HEK293 (cell line): ENCODE measurements around the gene CAPZB.
A peak's percentile ranks its signal among the peaks of the same experiment; 100 is the strongest.

Experiments used
- CTCF ChIA-PET: fragments of 350-600 bp; formaldehyde crosslinking; extraction: SDS; loops from one replicate; lab custom pipeline; 2021; ENCODE audit warnings: antibody characterized with exemption; lab: Yijun Ruan, JAX
- POLR2A ChIA-PET: fragments of 300-600 bp; formaldehyde crosslinking; extraction: SDS; loops from one replicate; lab custom pipeline; 2020; ENCODE audit warnings: antibody characterized with exemption, inconsistent platforms; lab: Yijun Ruan, JAX
- H3K27ac ChIP-seq: fragments of 200-500 bp; sonication (Bioruptor generic); 2 replicates; pipeline ENCODE4 v1.5.1; 2014; ENCODE audit warnings: low read depth, low read length, control low read depth, inconsistent platforms; ENCODE audit errors: extremely low read depth
- H3K36me3 ChIP-seq, 2 experiments: fragments of 200-500 bp in 1 of 2; sonication (Bioruptor generic) in 1 of 2; 1 replicate in 1 of 2; 2 replicates in 1 of 2; pipeline ENCODE4 v1.5.1; 2014 to 2017; ENCODE audit warnings: inconsistent platforms in 2 of 2, low read length in 2 of 2; ENCODE audit not compliant: control insufficient read depth in 2 of 2, insufficient read depth in 1 of 2
- H3K4me1 ChIP-seq: fragments of 200-500 bp; sonication (Bioruptor generic); 2 replicates; pipeline ENCODE4 v1.5.1; 2014; ENCODE audit warnings: mild to moderate bottlenecking, low read length, inconsistent platforms; ENCODE audit not compliant: control insufficient read depth, insufficient read depth
- H3K4me3 ChIP-seq: 2 replicates; pipeline ENCODE4 v1.5.1; 2011; ENCODE audit warnings: low read depth, mild to moderate bottlenecking, control low read depth, low read length, moderate library complexity
- H3K9me3 ChIP-seq: fragments of 200-500 bp; sonication (Bioruptor generic); 2 replicates; pipeline ENCODE4 v1.5.1; 2014; ENCODE audit warnings: low read depth, low read length, inconsistent platforms; ENCODE audit not compliant: control insufficient read depth, insufficient read depth
- BCL11A ChIP-seq: fragments of 450-650 bp; formaldehyde crosslinking; IDR thresholded peaks from 2 replicates; pipeline ENCODE4 v1.5.1; 2016; ENCODE audit warnings: low read depth, missing biosample characterization, missing genetic modification characterization
- GLIS1 ChIP-seq: fragments of 450-650 bp; formaldehyde crosslinking; IDR thresholded peaks from 2 replicates; pipeline ENCODE4 v1.5.1; 2016; ENCODE audit warnings: missing biosample characterization, missing genetic modification characterization
- IKZF3 ChIP-seq: fragments of 450-650 bp; IDR thresholded peaks from 2 replicates; pipeline ENCODE4 v1.5.0; 2018; ENCODE audit warnings: missing biosample characterization, mild to moderate bottlenecking, missing genetic modification characterization, moderate library complexity
- KLF1 ChIP-seq: fragments of 450-650 bp; formaldehyde crosslinking; IDR thresholded peaks from 2 replicates; pipeline ENCODE4 v1.5.1; 2016; ENCODE audit warnings: missing biosample characterization, missing genetic modification characterization
- KLF8 ChIP-seq: fragments of 450-650 bp; formaldehyde crosslinking; IDR thresholded peaks from 2 replicates; pipeline ENCODE4 v1.5.1; 2016; ENCODE audit warnings: missing biosample characterization, missing genetic modification characterization
- SCRT1 ChIP-seq: fragments of 450-650 bp; formaldehyde crosslinking; IDR thresholded peaks from 2 replicates; pipeline ENCODE4 v1.5.1; 2016; ENCODE audit warnings: missing biosample characterization, missing genetic modification characterization, borderline replicate concordance
- SCRT2 ChIP-seq: fragments of 450-650 bp; formaldehyde crosslinking; IDR thresholded peaks from 2 replicates; pipeline ENCODE4 v1.5.1; 2016; ENCODE audit warnings: missing biosample characterization, missing genetic modification characterization
- ZIC2 ChIP-seq: fragments of 450-650 bp; formaldehyde crosslinking; IDR thresholded peaks from 2 replicates; pipeline ENCODE4 v1.5.1; 2016; ENCODE audit warnings: missing biosample characterization, missing genetic modification characterization
- ZNF138 ChIP-seq: fragments of 450-650 bp; formaldehyde crosslinking; IDR thresholded peaks from 2 replicates; pipeline ENCODE4 v1.5.1; 2016; ENCODE audit warnings: missing biosample characterization, missing genetic modification characterization, borderline replicate concordance
- ZNF354C ChIP-seq: fragments of 450-650 bp; formaldehyde crosslinking; IDR thresholded peaks from 2 replicates; pipeline ENCODE4 v1.5.1; 2016; ENCODE audit warnings: missing biosample characterization, missing genetic modification characterization, low read depth, borderline replicate concordance
- ZNF544 ChIP-seq: fragments of 450-650 bp; formaldehyde crosslinking; IDR thresholded peaks from 2 replicates; pipeline ENCODE4 v1.5.0; 2017; ENCODE audit warnings: missing biosample characterization, missing genetic modification characterization
- ZNF621 ChIP-seq: fragments of 450-650 bp; formaldehyde crosslinking; IDR thresholded peaks from 2 replicates; pipeline ENCODE4 v1.5.1; 2017; ENCODE audit warnings: missing biosample characterization, missing genetic modification characterization
- ZNF701 ChIP-seq: fragments of 450-650 bp; formaldehyde crosslinking; IDR thresholded peaks from 2 replicates; pipeline ENCODE4 v1.5.1; 2016; ENCODE audit warnings: missing biosample characterization, missing genetic modification characterization
- TF ChIP-seq, protein P1 (sequence below): fragments of 450-650 bp; formaldehyde crosslinking; IDR thresholded peaks from 2 replicates; pipeline ENCODE4 v1.5.1; 2017; ENCODE audit warnings: missing biosample characterization, missing genetic modification characterization
- TF ChIP-seq, protein P2 (sequence below): fragments of 450-650 bp; formaldehyde crosslinking; IDR thresholded peaks from 2 replicates; pipeline ENCODE4 v1.5.1; 2016; ENCODE audit warnings: missing biosample characterization, missing genetic modification characterization, low read depth

The CAPZB gene

DNA sequence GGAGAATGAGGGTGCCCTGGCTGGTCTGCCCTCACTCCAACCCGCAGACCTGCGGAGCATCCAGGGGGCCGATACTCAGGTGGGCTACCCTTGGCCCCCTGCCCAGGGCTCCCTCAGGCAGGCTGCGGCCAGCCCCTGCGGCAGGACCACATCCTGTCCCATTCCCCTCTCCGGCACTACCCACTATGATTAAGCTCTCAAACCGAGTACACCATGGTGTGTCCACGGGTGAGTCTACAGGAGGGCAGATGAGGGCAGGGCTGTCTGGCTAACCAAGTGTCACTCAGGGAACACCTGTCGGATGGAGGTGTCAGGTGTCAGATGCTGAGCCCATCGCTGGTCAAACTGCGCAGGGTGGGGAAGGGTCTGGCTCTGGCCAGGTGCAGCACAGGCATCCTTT is 126.0 kb downstream of the CAPZB start:
- Histone ChIP-seq H3K36me3 (peaks cover 0 to 39% of the 10 kb centered on the region in 2 experiments; a peak in 2 of 3 replicates), H3K4me1 (no peaks in the 10 kb centered on the region), H3K9me3 (no peaks in the 10 kb centered on the region), H3K4me3 (no peak overlapping the region), H3K27ac (no peak overlapping the region)
- ChIA-PET POLR2A (no interaction called here), CTCF (no interaction called here)
- TF ChIP-seq IKZF3 (tag by site-specific recombination) = no peak
- 0 out of 2 replicates have a peak, but pooled peaks have one; percentile 21 for TF ChIP-seq SCRT1 (tag by site-specific recombination)
- TF ChIP-seq SCRT2 (tag by site-specific recombination) = peak; percentile 56; the same call in 1 of the 2 replicates

DNA sequence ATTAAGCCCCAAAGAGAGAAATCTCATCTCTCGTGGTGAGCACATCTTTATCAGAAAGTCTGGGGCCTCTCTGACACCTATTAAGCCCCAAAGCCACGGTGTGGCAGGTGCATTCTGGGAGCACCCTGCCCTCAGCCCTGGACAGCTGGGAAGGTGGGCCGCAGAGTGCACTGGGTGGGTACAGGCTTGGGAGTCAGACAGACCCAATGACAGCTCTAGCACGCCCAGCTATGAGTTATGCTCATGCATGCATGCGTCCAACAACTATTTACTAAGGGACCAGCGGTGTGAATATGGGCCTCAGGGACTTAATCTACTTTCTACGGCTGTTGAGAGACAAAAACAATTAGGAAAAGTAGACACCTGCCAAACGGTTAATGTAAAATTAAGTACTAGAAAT is 126.6 kb downstream of the CAPZB start:
- H3K9me3 ChIP-seq = no peaks in the 10 kb centered on the region
- no peak overlapping the region for H3K4me3 ChIP-seq
- ChIA-PET POLR2A (no interaction called here), CTCF (interaction anchor here (0.5 kb wide), 1 partner anchor 453 kb away, joined by 3 read pairs; no protein-coding TSS in a partner anchor)
- peaks cover 0 to 45% of the 10 kb centered on the region in 2 experiments; a peak in 2 of 3 replicates for H3K36me3 ChIP-seq
- no peak for TF ChIP-seq ZNF138
- TF ChIP-seq KLF1 = no peak
- no peak for TF ChIP-seq KLF8
- no peak for TF ChIP-seq BCL11A (tag by site-specific recombination)
- no peak for TF ChIP-seq ZNF621 (tag by site-specific recombination)
- H3K27ac ChIP-seq = no peak overlapping the region
- H3K4me1 ChIP-seq = no peaks in the 10 kb centered on the region

DNA sequence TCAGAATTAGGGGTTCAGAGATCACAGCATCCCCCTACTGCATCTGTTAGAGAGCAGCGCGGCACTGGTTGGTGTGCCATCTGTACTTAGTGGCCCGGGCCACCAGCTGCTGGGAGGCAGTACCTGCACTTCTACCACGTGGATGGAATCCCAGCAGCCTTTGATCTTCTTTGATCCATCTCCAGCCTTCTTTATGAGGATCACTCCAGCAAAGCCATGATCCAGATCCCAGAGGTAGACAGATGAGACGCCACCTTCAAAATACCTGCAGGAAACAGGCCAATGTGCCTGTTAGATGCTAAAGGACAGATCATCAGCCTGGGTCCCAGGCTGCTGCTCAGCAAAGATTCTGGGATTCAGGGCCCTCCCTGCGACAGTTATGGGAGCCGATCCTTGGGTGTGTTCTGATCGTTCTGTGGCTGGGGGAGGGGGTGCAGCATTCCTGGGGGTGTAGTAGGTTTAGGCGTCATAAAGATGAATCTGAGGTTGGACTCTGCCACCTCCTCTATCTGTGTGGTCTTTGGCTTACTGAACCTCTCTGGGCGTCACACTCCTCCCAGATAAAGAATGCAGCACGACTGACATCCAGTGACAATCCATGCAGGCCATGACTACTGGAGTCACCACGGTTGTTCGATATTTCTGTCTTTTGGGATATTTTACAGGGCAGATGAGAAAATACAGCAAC is 127.9 kb downstream of the CAPZB start:
- peaks cover 0 to 58% of the 10 kb centered on the region in 2 experiments; a peak in 2 of 3 replicates for H3K36me3 ChIP-seq
- POLR2A ChIA-PET = no interaction called here

DNA sequence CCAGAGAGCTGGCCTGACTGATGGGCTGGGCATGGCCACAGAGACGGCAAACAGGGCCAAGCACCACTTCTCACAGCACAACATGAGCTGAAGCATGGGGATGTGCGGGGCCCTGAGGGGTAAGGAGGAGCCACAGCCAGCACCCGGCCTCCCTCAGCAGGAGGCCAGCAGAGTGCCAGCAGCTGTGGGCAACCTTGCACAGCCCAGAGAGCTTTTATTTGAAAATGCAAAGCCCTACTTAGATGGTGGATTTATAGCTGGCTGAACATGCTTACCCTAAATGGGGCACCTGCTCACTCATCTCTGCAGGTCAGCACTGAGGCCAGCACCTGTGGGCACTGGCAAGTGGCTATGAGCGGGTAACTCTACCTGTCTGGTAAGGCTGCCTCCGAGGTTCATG is 129.1 kb downstream of the CAPZB start:
- H3K27ac ChIP-seq = no peak overlapping the region
- no peaks in the 10 kb centered on the region for H3K4me1 ChIP-seq
- peaks cover 0 to 69% of the 10 kb centered on the region in 2 experiments; a peak in 2 of 3 replicates for H3K36me3 ChIP-seq
- ChIA-PET CTCF (interaction anchor here (0.9 kb wide), 1 partner anchor 85 kb away, joined by 4 read pairs; no protein-coding TSS in a partner anchor), POLR2A (interaction anchor here (1.0 kb wide), 1 partner anchor 26 kb away, joined by 3 read pairs; no protein-coding TSS in a partner anchor)
- H3K4me3 ChIP-seq = no peak overlapping the region
- TF ChIP-seq, protein P1, sequence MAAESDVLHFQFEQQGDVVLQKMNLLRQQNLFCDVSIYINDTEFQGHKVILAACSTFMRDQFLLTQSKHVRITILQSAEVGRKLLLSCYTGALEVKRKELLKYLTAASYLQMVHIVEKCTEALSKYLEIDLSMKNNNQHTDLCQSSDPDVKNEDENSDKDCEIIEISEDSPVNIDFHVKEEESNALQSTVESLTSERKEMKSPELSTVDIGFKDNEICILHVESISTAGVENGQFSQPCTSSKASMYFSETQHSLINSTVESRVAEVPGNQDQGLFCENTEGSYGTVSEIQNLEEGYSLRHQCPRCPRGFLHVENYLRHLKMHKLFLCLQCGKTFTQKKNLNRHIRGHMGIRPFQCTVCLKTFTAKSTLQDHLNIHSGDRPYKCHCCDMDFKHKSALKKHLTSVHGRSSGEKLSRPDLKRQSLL = no peak
- TF ChIP-seq ZIC2 (tag by site-specific recombination) (peak; percentile 56), ZNF544 (no peak), ZNF701 (no peak), GLIS1 (tag by site-specific recombination) (0 out of 2 replicates have a peak, but pooled peaks have one; percentile 17)
- TF ChIP-seq, protein P2, sequence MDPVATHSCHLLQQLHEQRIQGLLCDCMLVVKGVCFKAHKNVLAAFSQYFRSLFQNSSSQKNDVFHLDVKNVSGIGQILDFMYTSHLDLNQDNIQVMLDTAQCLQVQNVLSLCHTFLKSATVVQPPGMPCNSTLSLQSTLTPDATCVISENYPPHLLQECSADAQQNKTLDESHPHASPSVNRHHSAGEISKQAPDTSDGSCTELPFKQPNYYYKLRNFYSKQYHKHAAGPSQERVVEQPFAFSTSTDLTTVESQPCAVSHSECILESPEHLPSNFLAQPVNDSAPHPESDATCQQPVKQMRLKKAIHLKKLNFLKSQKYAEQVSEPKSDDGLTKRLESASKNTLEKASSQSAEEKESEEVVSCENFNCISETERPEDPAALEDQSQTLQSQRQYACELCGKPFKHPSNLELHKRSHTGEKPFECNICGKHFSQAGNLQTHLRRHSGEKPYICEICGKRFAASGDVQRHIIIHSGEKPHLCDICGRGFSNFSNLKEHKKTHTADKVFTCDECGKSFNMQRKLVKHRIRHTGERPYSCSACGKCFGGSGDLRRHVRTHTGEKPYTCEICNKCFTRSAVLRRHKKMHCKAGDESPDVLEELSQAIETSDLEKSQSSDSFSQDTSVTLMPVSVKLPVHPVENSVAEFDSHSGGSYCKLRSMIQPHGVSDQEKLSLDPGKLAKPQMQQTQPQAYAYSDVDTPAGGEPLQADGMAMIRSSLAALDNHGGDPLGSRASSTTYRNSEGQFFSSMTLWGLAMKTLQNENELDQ (tag by site-specific recombination) = no peak
- H3K9me3 ChIP-seq = no peaks in the 10 kb centered on the region

More for the DNA sequence above, 127.9 kb downstream of the CAPZB start:
- no peak for TF ChIP-seq ZNF354C (tag by site-specific recombination)
- no peaks in the 10 kb centered on the region for H3K4me1 ChIP-seq
- CTCF ChIA-PET = no interaction called here
- no peak overlapping the region for H3K4me3 ChIP-seq
- no peaks in the 10 kb centered on the region for H3K9me3 ChIP-seq
- no peak overlapping the region for H3K27ac ChIP-seq
